Karpas-422 (cell line): ENCODE data around the gene NANP. TPM values are rescaled to one million over a fixed set of nuclear protein-coding genes. Genes with fewer than 3 reads are reported as not detected.
"Not testable (repeated sequence)": the region's sequence is repeated elsewhere in the genome, so short reads cannot be mapped to it uniquely, and the experiment has no call there.

ENCODE experiments used
- DNase-seq: peaks from one replicate; pipeline ENCODE4 v3.0.0-alpha.2; 2015
- H2AFZ ChIP-seq: fragments of 200-600 bp; sonication (generic); 2 replicates; pipeline ENCODE4 v1.6.1; 2014; ENCODE audit warnings: antibody characterized with exemption, low read length, mixed read lengths
- H3K27ac ChIP-seq: fragments of 200-600 bp; sonication (generic); 2 replicates; pipeline ENCODE4 v1.5.1; 2014; ENCODE audit warnings: mild to moderate bottlenecking, low read length, moderate library complexity
- H3K27me3 ChIP-seq: fragments of 200-600 bp; sonication (generic); 2 replicates; pipeline ENCODE4 v1.6.1; 2014; ENCODE audit warnings: low read length, mixed read lengths
- H3K36me3 ChIP-seq: fragments of 200-600 bp; sonication (generic); 2 replicates; pipeline ENCODE4 v1.6.1; 2014; ENCODE audit warnings: low read length, mixed read lengths; ENCODE audit not compliant: insufficient read depth
- H3K4me1 ChIP-seq: fragments of 200-600 bp; sonication (generic); 2 replicates; pipeline ENCODE4 v1.6.1; 2014; ENCODE audit warnings: mild to moderate bottlenecking, low read length, mixed read lengths
- H3K4me2 ChIP-seq: fragments of 200-600 bp; sonication (generic); 2 replicates; pipeline ENCODE4 v1.6.1; 2014; ENCODE audit warnings: low read length, low read depth, mild to moderate bottlenecking; ENCODE audit not compliant: poor library complexity, severe bottlenecking
- H3K4me3 ChIP-seq: fragments of 200-600 bp; sonication (generic); 2 replicates; pipeline ENCODE4 v1.5.1; 2014; ENCODE audit warnings: mild to moderate bottlenecking, antibody characterized with exemption, low read length, mixed read lengths
- H3K79me2 ChIP-seq: fragments of 200-600 bp; sonication (generic); 2 replicates; pipeline ENCODE4 v1.6.1; 2014; ENCODE audit warnings: mild to moderate bottlenecking, low read length, mixed read lengths
- H3K9ac ChIP-seq: fragments of 200-600 bp; sonication (generic); 2 replicates; pipeline ENCODE4 v1.6.0; 2014; ENCODE audit warnings: low read length
- H3K9me2 ChIP-seq: fragments of 200-600 bp; sonication (generic), shearing (Covaris generic); replicated peaks from 2 replicates; pipeline ENCODE4 v1.6.0; 2014; ENCODE audit warnings: mild to moderate bottlenecking, low read length, moderate library complexity; ENCODE audit not compliant: insufficient read depth
- H3K9me3 ChIP-seq: fragments of 300-700, 200-600 bp; sonication (generic); 2 replicates; pipeline ENCODE4 v1.6.1; 2014; ENCODE audit warnings: low read length, mixed read lengths
- H4K20me1 ChIP-seq: fragments of 200-600 bp; sonication (generic); 2 replicates; pipeline ENCODE4 v1.6.1; 2014; ENCODE audit warnings: mild to moderate bottlenecking, antibody characterized with exemption, low read length, low read depth; ENCODE audit not compliant: insufficient read depth
- total RNA-seq: library from RNA; depleted of rRNA; stranded (reverse); fragments of >200 nt; shearing (Covaris generic); gene quantifications from 2 replicates; pipeline ENCODE4 v1.2.3, GENCODE V29; 2014; ENCODE audit warnings: low replicate concordance; rRNA removed

Gene NANP
- 3.5 and 5.1 TPM in 2 replicates for total RNA-seq

GRCh38 chr20:25623736-25624499, at the start of gene NANP:
NANP (minus strand) TSS chr20:25624014; CDS start chr20:25623948, 66 bp downstream.
- Histone ChIP-seq H3K9me3 (no peaks in the 10 kb centered on the region), H3K4me2 (peak within 1 kb of the TSS; percentile 89), H4K20me1 (no peaks in the 10 kb centered on the region), H3K4me3 (peak within 1 kb of the TSS; percentile 95), H3K79me2 (peaks cover 68% of the 10 kb centered on the region), H3K9me2 (no peaks in the 10 kb centered on the region), H3K9ac (peak within 1 kb of the TSS; percentile 90), H3K27ac (peak within 1 kb of the TSS; percentile 86), H3K4me1 (peaks cover 36% of the 10 kb centered on the region), H3K27me3 (no peaks in the 10 kb centered on the region), H3K36me3 (no peaks in the 10 kb centered on the region), H2AFZ (peak within 1 kb of the TSS; percentile 94)
- peak; percentile 98 for DNase-seq

GRCh38 chr20:25672659-25673235, 48.9 kb upstream of the NANP start:
- Histone ChIP-seq H3K4me1 (no peaks in the 10 kb centered on the region), H4K20me1 (no peaks in the 10 kb centered on the region), H3K79me2 (peaks cover 10% of the 10 kb centered on the region; the same call in 1 of the 2 replicates), H3K4me2 (no peak overlapping the region), H3K9ac (no peak overlapping the region), H3K9me2 (no peaks in the 10 kb centered on the region), H2AFZ (no peak overlapping the region), H3K27ac (no peak overlapping the region), H3K27me3 (no peaks in the 10 kb centered on the region), H3K9me3 (no peaks in the 10 kb centered on the region), H3K4me3 (no peak overlapping the region), H3K36me3 (peaks cover 35% of the 10 kb centered on the region)
- no peak for DNase-seq

- Histone ChIP-seq H3K9me3 (no peaks in the 10 kb centered on the region), H3K4me2 (no peak overlapping the region), H3K27ac (no peak overlapping the region), H3K79me2 (0 out of 2 replicates have a peak, but pooled peaks cover 4% of the 10 kb centered on the region), H3K4me1 (0 out of 2 replicates have a peak, but pooled peaks cover 3% of the 10 kb centered on the region), H3K27me3 (no peaks in the 10 kb centered on the region), H3K4me3 (no peak overlapping the region), H3K9ac (no peak overlapping the region), H3K36me3 (peaks cover 11% of the 10 kb centered on the region; the same call in 1 of the 2 replicates), H2AFZ (no peak overlapping the region), H4K20me1 (no peaks in the 10 kb centered on the region), H3K9me2 (no peaks in the 10 kb centered on the region)
- DNase-seq, result peak; percentile 65
These were observed 46.1 kb upstream of the NANP start for GRCh38 chr20:25669826-25670422.

GRCh38 chr20:25668446-25668845, 44.6 kb upstream of the NANP start:
- Histone ChIP-seq H4K20me1 (no peaks in the 10 kb centered on the region), H3K4me2 (no peak overlapping the region), H3K4me3 (no peak overlapping the region), H3K27ac (no peak overlapping the region), H3K9me2 (no peaks in the 10 kb centered on the region), H3K9ac (no peak overlapping the region), H3K9me3 (no peaks in the 10 kb centered on the region), H2AFZ (no peak overlapping the region), H3K4me1 (0 out of 2 replicates have a peak, but pooled peaks cover 3% of the 10 kb centered on the region), H3K27me3 (no peaks in the 10 kb centered on the region), H3K36me3 (peaks cover 8% of the 10 kb centered on the region; the same call in 1 of the 2 replicates), H3K79me2 (0 out of 2 replicates have a peak, but pooled peaks cover 4% of the 10 kb centered on the region)
- DNase-seq, result no peak

- Histone ChIP-seq H2AFZ (no peak overlapping the region), H3K9me2 (no peaks in the 10 kb centered on the region), H3K4me1 (no peaks in the 10 kb centered on the region), H3K27me3 (no peaks in the 10 kb centered on the region), H3K9ac (no peak overlapping the region), H4K20me1 (no peaks in the 10 kb centered on the region), H3K9me3 (no peaks in the 10 kb centered on the region), H3K27ac (no peak overlapping the region), H3K36me3 (no peaks in the 10 kb centered on the region), H3K4me2 (no peak overlapping the region), H3K79me2 (0 out of 2 replicates have a peak, but pooled peaks cover 3% of the 10 kb centered on the region), H3K4me3 (no peak overlapping the region)
- DNase-seq, result no peak
These were observed 36.2 kb upstream of the NANP start for GRCh38 chr20:25659999-25660398.

- H3K4me3 ChIP-seq, result no peak overlapping the region
- no peak overlapping the region for H3K9ac ChIP-seq
- DNase-seq, result no peak
- no peaks in the 10 kb centered on the region for H3K27me3 ChIP-seq
- H3K9me3 ChIP-seq, result no peaks in the 10 kb centered on the region
- H3K4me2 ChIP-seq, result no peak overlapping the region
- H3K27ac ChIP-seq, result no peak overlapping the region
- no peak overlapping the region for H2AFZ ChIP-seq
- H3K79me2 ChIP-seq, result 0 out of 2 replicates have a peak, but pooled peaks cover 3% of the 10 kb centered on the region
- no peaks in the 10 kb centered on the region for H4K20me1 ChIP-seq
- no peaks in the 10 kb centered on the region for H3K9me2 ChIP-seq
- peaks cover 6% of the 10 kb centered on the region; the same call in 1 of the 2 replicates for H3K36me3 ChIP-seq
- H3K4me1 ChIP-seq, result no peaks in the 10 kb centered on the region
These were observed 30.7 kb upstream of the NANP start for GRCh38 chr20:25654487-25654886.

- H3K79me2 ChIP-seq, result not testable (repeated sequence)
These were observed 29.1 kb upstream of the NANP start for GRCh38 chr20:25652866-25653265.

GRCh38 chr20:25644814-25645213, 21.0 kb upstream of the NANP start:
- no peaks in the 10 kb centered on the region for H3K27me3 ChIP-seq
- H2AFZ ChIP-seq, result no peak overlapping the region
- no peak for DNase-seq
- H3K4me3 ChIP-seq, result no peak overlapping the region
- no peaks in the 10 kb centered on the region for H4K20me1 ChIP-seq
- no peaks in the 10 kb centered on the region for H3K4me1 ChIP-seq
- H3K9me3 ChIP-seq, result no peaks in the 10 kb centered on the region
- H3K36me3 ChIP-seq, result peaks cover 9% of the 10 kb centered on the region; the same call in 1 of the 2 replicates
- no peak overlapping the region for H3K4me2 ChIP-seq
- H3K9me2 ChIP-seq, result no peaks in the 10 kb centered on the region
- no peak overlapping the region for H3K9ac ChIP-seq
- no peak overlapping the region for H3K27ac ChIP-seq
- H3K79me2 ChIP-seq, result no peaks in the 10 kb centered on the region

More at GRCh38 chr20:25652866-25653265, 29.1 kb upstream of the NANP start:
- not testable (repeated sequence) for H3K27me3 ChIP-seq, H3K27ac ChIP-seq, H3K9me2 ChIP-seq, H4K20me1 ChIP-seq, H3K4me3 ChIP-seq, DNase-seq, H2AFZ ChIP-seq, H3K9me3 ChIP-seq, H3K4me1 ChIP-seq, H3K4me2 ChIP-seq, H3K36me3 ChIP-seq, H3K9ac ChIP-seq
